Measurements from ENCODE around the gene PALD1.

Gene PALD1

DNA sequence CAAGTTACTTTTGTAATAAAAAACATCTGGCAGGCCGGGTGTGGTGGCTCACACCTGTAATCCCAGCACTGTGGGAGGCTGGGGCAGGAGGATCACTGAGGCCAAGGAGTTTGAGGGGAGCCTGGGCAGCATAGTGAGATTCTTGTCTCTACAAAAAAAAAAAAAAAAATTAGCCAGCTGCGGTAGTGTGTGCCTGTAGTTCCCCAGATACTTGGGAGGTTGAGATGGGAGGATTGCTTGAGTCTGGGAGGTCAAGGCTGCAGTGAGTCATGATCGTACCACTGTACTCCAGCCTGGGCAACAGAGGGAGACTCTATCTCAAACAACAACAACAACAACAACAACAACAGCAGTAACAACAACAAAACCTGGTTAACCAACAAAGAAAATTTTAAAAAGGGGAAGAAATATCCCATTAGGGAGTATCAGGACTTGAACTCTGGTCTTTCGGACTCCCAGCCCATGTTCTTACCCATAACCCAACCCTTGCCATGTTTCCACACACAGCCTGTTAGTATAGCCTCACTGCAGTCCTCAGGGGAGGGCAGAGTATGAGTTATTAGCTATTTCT, 17.2 kb downstream of the PALD1 start:
- TF ChIP-seq CTCF (IDR thresholded peaks at IDR 0.05) = no peak
- H3K4me3 ChIP-seq = no peak overlapping the region
- no peak for DNase-seq (ENCODE audit: low spot score)
- H3K27ac ChIP-seq = peak overlapping the region in 1 of 2 donors; percentile 59

GRCh38 chr10:70496341-70497119, 18.0 kb downstream of the PALD1 start:
- Histone ChIP-seq H3K27ac (no peak overlapping the region), H3K4me3 (no peak overlapping the region)
- no peak for TF ChIP-seq CTCF (IDR thresholded peaks at IDR 0.05)
- DNase-seq (ENCODE audit: low spot score) = no peak

DNA sequence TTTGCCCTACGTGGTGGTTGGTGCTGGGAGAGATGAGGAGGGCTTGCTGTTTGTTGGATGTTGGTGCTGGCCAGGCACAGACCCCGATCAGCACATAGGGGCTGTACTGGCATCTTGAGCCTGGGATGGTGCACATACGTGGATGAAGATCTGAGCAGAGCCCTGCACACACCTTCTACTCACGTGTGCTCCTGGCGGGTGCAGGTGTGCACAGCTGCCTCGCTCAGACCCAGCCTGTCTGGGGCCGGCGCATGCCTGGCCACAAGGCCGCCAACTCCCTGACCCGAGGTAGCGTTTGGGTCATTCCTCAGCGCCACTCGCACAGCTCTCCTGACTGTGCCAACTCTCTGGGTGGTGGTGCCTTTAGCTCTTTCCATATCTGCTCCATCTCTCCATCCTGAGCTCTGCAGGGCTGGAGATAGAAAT, 18.6 kb downstream of the PALD1 start:
- DNase-seq (ENCODE audit: low spot score) = no peak
- no peak for TF ChIP-seq CTCF (IDR thresholded peaks at IDR 0.05)
- H3K27ac ChIP-seq = no peak overlapping the region
- no peak overlapping the region for H3K4me3 ChIP-seq

DNA sequence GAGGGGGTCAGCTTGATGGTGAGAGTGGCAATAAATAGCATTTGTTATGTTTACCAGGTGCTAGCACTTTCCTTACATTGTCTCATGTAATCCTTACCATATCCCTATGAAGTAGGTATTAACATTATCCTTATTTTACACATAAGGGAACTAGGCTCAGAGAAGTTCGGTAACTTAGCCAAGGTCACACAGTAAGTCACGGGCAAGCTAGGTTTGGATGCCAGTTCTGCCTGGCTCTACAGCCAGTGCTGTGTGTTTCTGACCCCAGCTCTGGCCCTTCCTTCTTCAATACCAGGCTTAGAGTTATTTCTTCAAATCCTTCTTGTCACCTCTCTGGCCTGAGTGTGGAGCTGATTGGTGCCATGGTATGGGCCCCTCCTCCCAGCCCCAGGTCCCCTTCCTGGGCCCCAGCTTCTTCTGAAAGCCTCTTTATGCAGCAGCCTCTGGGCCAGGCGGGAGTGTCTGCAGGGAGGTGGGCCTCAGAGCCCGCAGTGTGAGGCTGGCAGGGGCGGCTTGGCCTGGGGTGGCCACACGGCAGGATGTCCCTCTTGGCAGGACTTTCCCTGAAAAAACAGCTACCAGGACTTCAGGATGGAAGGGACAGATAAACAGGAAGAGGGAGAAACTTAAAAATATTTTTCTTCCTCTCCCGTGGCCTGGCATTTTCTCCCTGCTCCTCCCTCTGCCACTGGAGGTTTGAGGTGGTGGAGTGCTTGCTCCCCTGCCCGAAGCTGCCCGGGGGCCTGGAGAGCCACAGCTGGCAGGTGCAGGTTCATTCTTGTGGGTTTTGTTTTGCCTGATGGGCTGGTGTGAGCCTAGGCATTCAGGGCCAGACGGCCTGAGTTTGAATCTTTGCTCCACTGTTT, 20.6 kb downstream of the PALD1 start:
- no peak for TF ChIP-seq CTCF (IDR thresholded peaks at IDR 0.05)
- DNase-seq (ENCODE audit: low spot score) = no peak
- H3K27ac ChIP-seq = peak overlapping the region; percentile 5 to 68
- peak overlapping the region; percentile 39 for H3K4me3 ChIP-seq

- no peak for DNase-seq (ENCODE audit: low spot score)
- peak overlapping the region; percentile 39 for H3K4me3 ChIP-seq
- H3K27ac ChIP-seq = peak overlapping the region in 1 of 2 donors; percentile 68
- no peak for TF ChIP-seq CTCF (IDR thresholded peaks at IDR 0.05)
These were observed 21.2 kb downstream of the PALD1 start for GRCh38 chr10:70499836-70500167.

DNA sequence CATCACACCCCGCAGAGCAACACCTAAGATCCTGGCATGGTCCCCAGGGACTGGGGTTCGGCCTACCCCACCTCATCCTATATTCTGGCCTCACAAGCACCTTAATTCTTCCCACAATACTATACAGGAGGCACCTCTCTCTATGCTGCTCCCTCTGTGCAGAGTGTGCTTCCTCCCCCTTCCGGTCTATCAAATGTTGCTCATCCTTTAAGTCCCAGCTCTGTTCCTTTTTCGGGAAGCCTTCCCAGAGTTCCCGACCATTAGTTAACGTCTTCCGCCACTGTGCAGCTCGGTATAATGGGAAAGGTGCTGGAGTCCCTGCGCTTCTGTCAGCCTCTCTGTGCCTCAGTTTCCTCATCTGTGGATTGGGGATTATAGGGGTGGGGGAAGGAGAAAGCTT, 21.8 kb downstream of the PALD1 start:
- no peak for TF ChIP-seq CTCF (IDR thresholded peaks at IDR 0.05)
- H3K4me3 ChIP-seq = no peak overlapping the region
- peak overlapping the region in 1 of 2 donors; percentile 68 for H3K27ac ChIP-seq
- DNase-seq (ENCODE audit: low spot score) = no peak

All from coronary artery (tissue), 2 donors.